Gastroesophageal sphincter (tissue), 4 donors: ENCODE data around the gene SMURF1. TPM values are rescaled to one million over a fixed set of nuclear protein-coding genes. Genes with fewer than 3 reads are reported as not detected.

Experiments
- ATAC-seq: fragments of 150-250 bp; one replicate; pipeline ENCODE4 v1.9.1; 2016; ENCODE audit warnings: mild to moderate bottlenecking, moderate library complexity
- H3K27ac ChIP-seq, 4 donors: fragments of 200-600 bp; sonication (generic) in 3 of 4; 1 replicate in 3 of 4; 2 replicates in 1 of 4; pipeline ENCODE4 v1.5.1; 2016 to 2019
- H3K27me3 ChIP-seq: fragments of 200-600 bp; sonication (generic); one replicate; pipeline ENCODE4 v1.5.1; 2019
- H3K36me3 ChIP-seq, 2 donors: fragments of 200-600 bp; sonication (generic); one replicate each; pipeline ENCODE4 v1.5.1; 2019; ENCODE audit warnings: control low read depth in 1 of 2
- H3K4me1 ChIP-seq, 3 donors: fragments of 200-600 bp; sonication (generic); 1 replicate in 2 of 3; 2 replicates in 1 of 3; pipeline ENCODE4 v1.5.1; 2016 to 2019; ENCODE audit warnings: control low read depth in 2 of 3
- H3K4me3 ChIP-seq, 2 donors: fragments of 200-600 bp; sonication (generic); one replicate each; pipeline ENCODE4 v1.5.1; 2019; ENCODE audit warnings: mild to moderate bottlenecking in 1 of 2, moderate library complexity in 1 of 2
- H3K9me3 ChIP-seq, 3 donors: fragments of 200-600 bp; sonication (generic); one replicate each; pipeline ENCODE4 v1.5.1; 2017 to 2019; ENCODE audit warnings: control low read depth in 2 of 3
- EP300 ChIP-seq: sonication (generic); formaldehyde crosslinking; IDR thresholded peaks from one replicate; pipeline ENCODE4 v1.6.1; 2017; ENCODE audit warnings: antibody characterized with exemption, mild to moderate bottlenecking
- POLR2A ChIP-seq, 2 donors: fragments of 450-650 bp; IDR thresholded peaks; one replicate each; pipeline ENCODE4 v1.6.1; 2017; ENCODE audit warnings: antibody characterized with exemption in 2 of 2, mild to moderate bottlenecking in 2 of 2, moderate library complexity in 1 of 2
- POLR2AphosphoS5 ChIP-seq: sonication (generic); formaldehyde crosslinking; IDR thresholded peaks from one replicate; pipeline ENCODE4 v1.6.1; 2017; ENCODE audit warnings: antibody characterized with exemption
- WGBS, 2 donors: methylation state at CpG; one replicate each; pipeline ENCODE4 v1.1.5; 2018; ENCODE audit warnings: low coverage in 1 of 2; 5-methylcytosine and 5-hydroxymethylcytosine counted together
- total RNA-seq, 4 donors: library from RNA; depleted of rRNA; stranded (reverse); fragments of >200 nt; gene quantifications; one replicate each; pipeline ENCODE4 v1.1.0, GENCODE V29; 2016
- TF ChIP-seq, protein P1 (sequence below), 4 experiments: fragments of 200-600 bp in 2 of 4; fragments of 450-650 bp in 2 of 4; sonication (generic) in 1 of 4; IDR thresholded peaks; one replicate each; pipeline ENCODE4 v1.5.1; 2017 to 2019; ENCODE audit warnings: antibody characterized with exemption in 4 of 4, mild to moderate bottlenecking in 2 of 4, moderate library complexity in 2 of 4

SMURF1 gene
- total RNA-seq, 4 donors from 2014 or later: 20.1 to 26.2 (median 21.9) TPM

GRCh38 chr7:98995111-98995510 is 148.8 kb downstream of the SMURF1 start:
- peaks cover 0 to 89% of the 10 kb centered on the region in 2 donors for H3K36me3 ChIP-seq

GRCh38 chr7:98994046-98994944 is 149.6 kb downstream of the SMURF1 start:
- WGBS, 2 donors: 90 to 91% methylated on average over 14 to 16 of the region's 34 CpGs
- no peak for ATAC-seq
- Histone ChIP-seq H3K9me3 (no peaks in the 10 kb centered on the region), H3K27ac (no peak overlapping the region), H3K4me1 (peaks cover 0 to 12% (median 0%) of the 10 kb centered on the region in 3 donors), H3K4me3 (no peak overlapping the region), H3K27me3 (no peaks in the 10 kb centered on the region), H3K36me3 (peaks cover 0 to 89% of the 10 kb centered on the region in 2 donors)
- TF ChIP-seq EP300: no peak
- TF ChIP-seq, protein P1, sequence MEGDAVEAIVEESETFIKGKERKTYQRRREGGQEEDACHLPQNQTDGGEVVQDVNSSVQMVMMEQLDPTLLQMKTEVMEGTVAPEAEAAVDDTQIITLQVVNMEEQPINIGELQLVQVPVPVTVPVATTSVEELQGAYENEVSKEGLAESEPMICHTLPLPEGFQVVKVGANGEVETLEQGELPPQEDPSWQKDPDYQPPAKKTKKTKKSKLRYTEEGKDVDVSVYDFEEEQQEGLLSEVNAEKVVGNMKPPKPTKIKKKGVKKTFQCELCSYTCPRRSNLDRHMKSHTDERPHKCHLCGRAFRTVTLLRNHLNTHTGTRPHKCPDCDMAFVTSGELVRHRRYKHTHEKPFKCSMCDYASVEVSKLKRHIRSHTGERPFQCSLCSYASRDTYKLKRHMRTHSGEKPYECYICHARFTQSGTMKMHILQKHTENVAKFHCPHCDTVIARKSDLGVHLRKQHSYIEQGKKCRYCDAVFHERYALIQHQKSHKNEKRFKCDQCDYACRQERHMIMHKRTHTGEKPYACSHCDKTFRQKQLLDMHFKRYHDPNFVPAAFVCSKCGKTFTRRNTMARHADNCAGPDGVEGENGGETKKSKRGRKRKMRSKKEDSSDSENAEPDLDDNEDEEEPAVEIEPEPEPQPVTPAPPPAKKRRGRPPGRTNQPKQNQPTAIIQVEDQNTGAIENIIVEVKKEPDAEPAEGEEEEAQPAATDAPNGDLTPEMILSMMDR (IDR thresholded peaks at IDR 0.05): no peak
- TF ChIP-seq POLR2A (IDR thresholded peaks at IDR 0.05): no peak
- TF ChIP-seq POLR2AphosphoS5: no peak

More at GRCh38 chr7:98995111-98995510, 148.8 kb downstream of the SMURF1 start:
- 93 to 95% methylated on average over 7 to 9 of the region's 13 CpGs for WGBS, 2 donors
- H3K4me1 ChIP-seq: peaks cover 0 to 12% (median 0%) of the 10 kb centered on the region in 3 donors
- ATAC-seq: no peak
- H3K27me3 ChIP-seq: no peaks in the 10 kb centered on the region
- TF ChIP-seq POLR2AphosphoS5: no peak
- H3K4me3 ChIP-seq: no peak overlapping the region
- H3K27ac ChIP-seq: no peak overlapping the region
- H3K9me3 ChIP-seq: no peaks in the 10 kb centered on the region

GRCh38 chr7:98993024-98993897 is 150.6 kb downstream of the SMURF1 start:
- H3K36me3 ChIP-seq: peaks cover 0 to 89% of the 10 kb centered on the region in 2 donors
- H3K27me3 ChIP-seq: no peaks in the 10 kb centered on the region
- WGBS, 2 donors: 85 to 90% methylated on average over 13 to 25 of the region's 32 CpGs
- H3K4me1 ChIP-seq: peaks cover 0 to 6% (median 0%) of the 10 kb centered on the region in 3 donors
- no peak for ATAC-seq
- no peak overlapping the region for H3K27ac ChIP-seq
- no peak overlapping the region for H3K4me3 ChIP-seq
- TF ChIP-seq POLR2AphosphoS5: no peak
- no peak for TF ChIP-seq EP300
- TF ChIP-seq, protein P1 (IDR thresholded peaks at IDR 0.05): no peak
- H3K9me3 ChIP-seq: no peaks in the 10 kb centered on the region

DNA sequence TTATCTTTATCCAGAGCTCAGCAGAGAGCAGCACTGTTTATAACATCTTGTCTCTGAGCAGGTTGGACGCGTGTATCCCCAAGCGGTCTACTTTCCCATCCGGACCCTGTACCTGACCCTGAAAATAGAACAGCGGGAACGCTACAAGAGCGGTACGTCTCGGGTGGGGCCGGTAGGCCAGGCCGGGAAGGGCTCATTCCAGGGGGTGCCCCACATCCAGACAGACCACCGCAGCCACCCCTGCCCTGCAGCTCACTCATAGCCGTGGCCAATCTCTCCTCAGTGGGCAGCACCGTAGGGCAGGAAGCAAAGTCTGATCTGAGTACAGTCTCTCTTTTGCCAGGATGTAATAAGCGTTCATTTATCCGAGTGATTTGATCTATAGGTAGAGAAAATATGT is 151.8 kb downstream of the SMURF1 start:
- no peak for ATAC-seq
- TF ChIP-seq POLR2A (IDR thresholded peaks at IDR 0.05) (no peak), POLR2AphosphoS5 (no peak), EP300 (no peak)
- TF ChIP-seq, protein P1 (IDR thresholded peaks at IDR 0.05): no peak
- no peak overlapping the region for H3K27ac ChIP-seq
- no peaks in the 10 kb centered on the region for H3K9me3 ChIP-seq
- WGBS, 2 donors: 93 to 94% methylated on average over 9 of the region's 16 CpGs
- peaks cover 0 to 100% of the 10 kb centered on the region in 2 donors for H3K36me3 ChIP-seq
- H3K4me3 ChIP-seq: no peak overlapping the region
- no peaks in the 10 kb centered on the region for H3K4me1 ChIP-seq
- H3K27me3 ChIP-seq: no peaks in the 10 kb centered on the region

- no peaks in the 10 kb centered on the region for H3K9me3 ChIP-seq
- no peak overlapping the region for H3K27ac ChIP-seq
- H3K27me3 ChIP-seq: no peaks in the 10 kb centered on the region
- H3K4me3 ChIP-seq: no peak overlapping the region
- TF ChIP-seq, protein P1 (IDR thresholded peaks at IDR 0.05): no peak
- TF ChIP-seq POLR2AphosphoS5 (no peak), EP300 (no peak), POLR2A (IDR thresholded peaks at IDR 0.05) (no peak)
- H3K36me3 ChIP-seq: peaks cover 0 to 99% of the 10 kb centered on the region in 2 donors
- no peaks in the 10 kb centered on the region for H3K4me1 ChIP-seq
- ATAC-seq: no peak
- 87 to 96% methylated on average over 3 to 5 of the region's 14 CpGs for WGBS, 2 donors
Observed at GRCh38 chr7:98991141-98991540, 152.8 kb downstream of the SMURF1 start.
